Ishikawa (cell line): Measurements from ENCODE around the gene ANP32B.

Experiments
- CEBPB ChIP-seq: IDR thresholded peaks from 2 replicates; pipeline ENCODE4 v1.6.1; 2012
- CREB1 ChIP-seq: IDR thresholded peaks from 2 replicates; pipeline ENCODE4 v1.6.1; 2012; ENCODE audit warnings: low read depth
- EGR1 ChIP-seq: IDR thresholded peaks from 2 replicates; pipeline ENCODE4 v1.6.1; 2012
- EP300 ChIP-seq: IDR thresholded peaks from 2 replicates; pipeline ENCODE4 v1.6.1; 2012; ENCODE audit warnings: borderline replicate concordance
- FOXM1 ChIP-seq: IDR thresholded peaks from 2 replicates; pipeline ENCODE4 v1.6.1; 2012; ENCODE audit warnings: low read depth, borderline replicate concordance
- NFIC ChIP-seq: IDR thresholded peaks from 2 replicates; pipeline ENCODE4 v1.6.1; 2012
- RAD21 ChIP-seq: IDR thresholded peaks from 2 replicates; pipeline ENCODE4 v1.6.1; 2012; ENCODE audit warnings: low read depth
- TAF1 ChIP-seq: IDR thresholded peaks from 2 replicates; pipeline ENCODE4 v1.6.1; 2012; ENCODE audit warnings: low read depth, mild to moderate bottlenecking
- TCF12 ChIP-seq: IDR thresholded peaks from 2 replicates; pipeline ENCODE4 v1.6.1; 2012; ENCODE audit warnings: low read depth
- TEAD4 ChIP-seq: IDR thresholded peaks from 2 replicates; pipeline ENCODE4 v1.6.1; 2012
- YY1 ChIP-seq: IDR thresholded peaks from 2 replicates; pipeline ENCODE4 v1.6.1; 2012; ENCODE audit warnings: low read depth
- ZBTB7A ChIP-seq: IDR thresholded peaks from 2 replicates; pipeline ENCODE4 v1.6.1; 2012; ENCODE audit warnings: low read depth
- TF ChIP-seq, protein P1 (sequence below): IDR thresholded peaks from 2 replicates; pipeline ENCODE4 v1.6.1; 2012
- TF ChIP-seq, protein P2 (sequence below): IDR thresholded peaks from 2 replicates; pipeline ENCODE4 v1.6.1; 2012
- TF ChIP-seq, protein P3 (sequence below): IDR thresholded peaks from 2 replicates; pipeline ENCODE4 v1.6.1; 2012; ENCODE audit warnings: low read depth, mild to moderate bottlenecking

Gene ANP32B

DNA sequence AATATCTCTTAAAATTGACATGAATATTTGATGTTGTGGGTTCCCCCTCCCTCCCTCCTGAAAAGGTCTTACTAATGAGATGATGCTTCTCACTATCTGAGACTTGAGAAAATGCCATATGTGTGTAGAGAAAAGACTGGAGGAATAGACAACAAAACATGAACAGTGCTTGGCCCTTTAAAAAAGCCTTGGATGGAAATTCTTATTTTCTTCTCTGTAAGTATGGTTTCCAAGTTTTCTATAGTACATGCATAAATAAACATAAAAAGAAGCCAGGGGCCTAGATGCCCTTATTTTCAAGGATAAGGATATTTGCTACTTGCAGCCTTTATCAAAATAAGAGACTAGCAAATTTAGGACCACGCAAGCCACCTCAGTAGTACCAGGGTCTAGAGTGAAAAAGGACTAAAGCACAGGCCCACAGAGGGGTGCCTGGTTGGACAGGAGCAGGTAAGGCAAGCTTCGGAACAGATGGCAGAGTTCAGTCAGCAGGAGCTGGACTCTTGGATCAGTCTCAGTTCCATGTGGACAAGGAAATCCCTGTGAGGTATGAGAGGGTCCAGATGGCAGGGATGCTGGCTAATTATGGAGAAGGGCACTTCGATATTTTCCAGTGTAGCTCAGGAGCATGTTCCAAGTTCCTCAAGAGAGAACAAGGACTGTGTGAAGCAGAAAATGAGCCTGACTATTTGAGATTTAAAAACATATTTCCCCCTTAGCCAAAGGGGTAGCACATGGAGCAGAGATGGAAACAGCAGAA, 4.6 kb upstream of the ANP32B start:
- no peak for TF ChIP-seq FOXM1
- TF ChIP-seq, protein P1, sequence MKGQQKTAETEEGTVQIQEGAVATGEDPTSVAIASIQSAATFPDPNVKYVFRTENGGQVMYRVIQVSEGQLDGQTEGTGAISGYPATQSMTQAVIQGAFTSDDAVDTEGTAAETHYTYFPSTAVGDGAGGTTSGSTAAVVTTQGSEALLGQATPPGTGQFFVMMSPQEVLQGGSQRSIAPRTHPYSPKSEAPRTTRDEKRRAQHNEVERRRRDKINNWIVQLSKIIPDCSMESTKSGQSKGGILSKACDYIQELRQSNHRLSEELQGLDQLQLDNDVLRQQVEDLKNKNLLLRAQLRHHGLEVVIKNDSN = no peak
- TF ChIP-seq, protein P2, sequence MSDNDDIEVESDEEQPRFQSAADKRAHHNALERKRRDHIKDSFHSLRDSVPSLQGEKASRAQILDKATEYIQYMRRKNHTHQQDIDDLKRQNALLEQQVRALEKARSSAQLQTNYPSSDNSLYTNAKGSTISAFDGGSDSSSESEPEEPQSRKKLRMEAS = no peak
- no peak for TF ChIP-seq NFIC
- TF ChIP-seq CREB1 = no peak
- TF ChIP-seq TEAD4 = no peak
- no peak for TF ChIP-seq TCF12
- TF ChIP-seq EP300 = no peak
- TF ChIP-seq CEBPB = no peak
- TF ChIP-seq YY1 = no peak
- TF ChIP-seq RAD21 = no peak
- TF ChIP-seq, protein P3, sequence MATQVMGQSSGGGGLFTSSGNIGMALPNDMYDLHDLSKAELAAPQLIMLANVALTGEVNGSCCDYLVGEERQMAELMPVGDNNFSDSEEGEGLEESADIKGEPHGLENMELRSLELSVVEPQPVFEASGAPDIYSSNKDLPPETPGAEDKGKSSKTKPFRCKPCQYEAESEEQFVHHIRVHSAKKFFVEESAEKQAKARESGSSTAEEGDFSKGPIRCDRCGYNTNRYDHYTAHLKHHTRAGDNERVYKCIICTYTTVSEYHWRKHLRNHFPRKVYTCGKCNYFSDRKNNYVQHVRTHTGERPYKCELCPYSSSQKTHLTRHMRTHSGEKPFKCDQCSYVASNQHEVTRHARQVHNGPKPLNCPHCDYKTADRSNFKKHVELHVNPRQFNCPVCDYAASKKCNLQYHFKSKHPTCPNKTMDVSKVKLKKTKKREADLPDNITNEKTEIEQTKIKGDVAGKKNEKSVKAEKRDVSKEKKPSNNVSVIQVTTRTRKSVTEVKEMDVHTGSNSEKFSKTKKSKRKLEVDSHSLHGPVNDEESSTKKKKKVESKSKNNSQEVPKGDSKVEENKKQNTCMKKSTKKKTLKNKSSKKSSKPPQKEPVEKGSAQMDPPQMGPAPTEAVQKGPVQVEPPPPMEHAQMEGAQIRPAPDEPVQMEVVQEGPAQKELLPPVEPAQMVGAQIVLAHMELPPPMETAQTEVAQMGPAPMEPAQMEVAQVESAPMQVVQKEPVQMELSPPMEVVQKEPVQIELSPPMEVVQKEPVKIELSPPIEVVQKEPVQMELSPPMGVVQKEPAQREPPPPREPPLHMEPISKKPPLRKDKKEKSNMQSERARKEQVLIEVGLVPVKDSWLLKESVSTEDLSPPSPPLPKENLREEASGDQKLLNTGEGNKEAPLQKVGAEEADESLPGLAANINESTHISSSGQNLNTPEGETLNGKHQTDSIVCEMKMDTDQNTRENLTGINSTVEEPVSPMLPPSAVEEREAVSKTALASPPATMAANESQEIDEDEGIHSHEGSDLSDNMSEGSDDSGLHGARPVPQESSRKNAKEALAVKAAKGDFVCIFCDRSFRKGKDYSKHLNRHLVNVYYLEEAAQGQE = no peak
- no peak for TF ChIP-seq ZBTB7A
- no peak for TF ChIP-seq EGR1
- no peak for TF ChIP-seq TAF1

DNA sequence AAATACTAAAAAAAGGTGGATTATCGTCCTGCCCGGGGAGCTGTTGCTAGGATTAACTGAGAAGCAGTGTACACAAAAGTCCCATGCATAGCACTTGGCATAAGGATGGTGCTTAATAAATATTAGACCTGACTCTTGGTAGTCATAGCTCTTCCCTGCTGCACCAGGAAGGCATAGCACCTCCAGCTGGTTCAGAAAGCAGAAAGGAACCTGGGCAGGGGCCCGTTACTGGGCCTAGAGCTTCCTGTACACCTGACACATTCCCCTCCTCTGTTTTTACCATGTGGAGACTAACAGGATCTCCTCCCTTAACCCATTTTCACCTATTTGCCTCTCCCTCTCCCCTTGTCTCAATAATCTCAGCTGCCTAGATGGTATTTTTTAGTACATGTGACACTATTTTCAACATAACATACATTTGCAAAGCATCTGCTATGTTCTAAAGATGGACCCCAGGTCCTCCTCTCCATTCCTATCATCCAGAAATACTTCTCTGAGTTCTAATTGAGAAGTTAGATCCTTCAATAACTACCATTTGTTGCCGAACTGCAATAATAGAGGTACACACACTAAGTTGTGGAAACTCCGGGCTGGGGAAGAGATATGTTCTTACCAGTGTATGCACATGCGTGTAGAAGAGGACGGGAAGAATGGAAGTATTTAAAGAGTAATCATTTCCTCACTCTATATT, 3.2 kb upstream of the ANP32B start:
- TF ChIP-seq EGR1 (no peak), ZBTB7A (no peak), YY1 (no peak), RAD21 (no peak), TEAD4 (no peak), TAF1 (no peak), EP300 (no peak), CEBPB (no peak), CREB1 (no peak), NFIC (no peak), TCF12 (no peak), FOXM1 (no peak)
- TF ChIP-seq, protein P3 = no peak
- TF ChIP-seq, protein P1 = no peak
- TF ChIP-seq, protein P2 = no peak

DNA sequence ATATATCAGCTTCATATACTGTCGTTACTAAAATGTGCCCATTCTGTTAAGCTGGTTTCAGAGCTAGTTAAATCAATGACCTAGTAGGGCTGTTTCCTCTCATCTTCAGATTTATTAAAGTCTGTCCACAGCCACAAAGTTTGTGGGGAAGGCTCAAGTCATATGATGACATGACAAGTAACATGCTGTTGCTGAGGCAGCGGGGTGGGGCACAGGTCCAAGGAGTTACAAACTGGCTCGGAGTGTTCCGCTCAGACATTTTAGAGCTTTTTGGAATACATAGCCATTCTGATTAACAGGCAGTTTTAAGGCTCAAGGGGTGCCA, 2.7 kb upstream of the ANP32B start:
- TF ChIP-seq FOXM1 (no peak), TCF12 (no peak), EGR1 (no peak), TEAD4 (no peak), RAD21 (no peak), ZBTB7A (no peak), CREB1 (no peak), YY1 (no peak), NFIC (no peak), TAF1 (no peak), CEBPB (no peak), EP300 (no peak)
- TF ChIP-seq, protein P1 = no peak
- TF ChIP-seq, protein P2 = no peak
